NCI-H460 (cell line): ENCODE measurements around the gene GUCY2F. TPM values are rescaled to one million over a fixed set of nuclear protein-coding genes. Genes with fewer than 3 reads are reported as not detected.

Experiments
- DNase-seq: peaks from one replicate; pipeline ENCODE4 v3.0.0-alpha.2; 2016; ENCODE audit warnings: low read depth; ENCODE audit errors: extremely low read depth
- total RNA-seq: library from RNA; depleted of rRNA; stranded (reverse); fragments of >200 nt; shearing (Covaris generic); gene quantifications from 2 replicates; pipeline ENCODE4 v1.2.3, GENCODE V29; 2014; rRNA removed

GUCY2F gene
- total RNA-seq, 1 experiment from 2014 or later = not detected

GRCh38 chrX:109345856-109346255 lies 136.0 kb downstream of the GUCY2F start:
- DNase-seq = no peak

- no peak for DNase-seq
Observed at GRCh38 chrX:109344678-109345077, 137.2 kb downstream of the GUCY2F start.

GRCh38 chrX:109344101-109344500 lies 137.8 kb downstream of the GUCY2F start:
- DNase-seq = no peak

DNA sequence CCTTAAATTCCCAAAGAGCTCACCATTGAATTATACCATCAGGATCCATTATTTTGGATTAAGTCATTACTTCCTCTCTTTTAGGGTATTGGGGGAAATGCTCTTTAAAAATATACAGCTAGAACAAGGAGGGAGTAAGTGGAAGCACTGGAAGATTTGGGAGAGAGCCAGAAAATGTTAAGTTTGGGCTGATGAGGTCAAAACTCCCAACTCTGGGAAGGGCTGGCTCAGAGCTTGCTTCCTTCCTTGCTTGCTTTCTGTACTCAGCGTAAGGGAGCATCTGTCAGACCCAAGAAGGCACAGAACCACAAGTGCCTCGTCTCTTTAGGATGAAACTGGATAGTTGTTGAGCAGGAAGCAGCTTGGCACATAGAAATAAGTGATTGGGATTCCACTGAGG lies 138.2 kb downstream of the GUCY2F start:
- DNase-seq = no peak

DNA sequence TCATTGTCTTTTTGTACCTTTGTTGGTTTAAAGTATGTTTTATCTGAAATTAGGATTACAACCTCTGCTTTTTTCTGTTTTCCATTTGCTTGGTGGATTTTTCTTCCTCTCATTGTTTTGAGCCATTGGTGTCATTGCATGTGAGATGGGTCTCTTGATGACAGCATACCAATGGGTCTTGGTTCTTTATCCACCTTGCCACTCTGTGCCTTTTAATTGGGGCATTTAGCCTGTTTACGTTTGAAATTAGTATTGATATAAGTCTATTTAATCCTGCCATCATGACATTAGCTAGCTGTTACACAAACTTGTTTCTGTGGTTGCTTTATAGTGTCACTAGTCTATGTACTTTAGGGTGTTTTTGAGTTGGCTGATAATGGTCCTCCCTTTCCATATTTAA lies 145.7 kb downstream of the GUCY2F start:
- DNase-seq = no peak

- no peak for DNase-seq
Observed at GRCh38 chrX:109327251-109327650, 154.6 kb downstream of the GUCY2F start.

Other genes with a start within 250 kb of the GUCY2F start
- gene NXT2, start 54.8 kb upstream of the GUCY2F start, total RNA-seq = 34.1 and 37.6 TPM in 2 replicates
- gene KCNE5, start 143.1 kb upstream of the GUCY2F start, total RNA-seq = 0.32 TPM in 2 replicates